ENCODE measurements around the gene CPD. TPM values are rescaled to one million over a fixed set of nuclear protein-coding genes. Genes with fewer than 3 reads are reported as not detected.

The CPD gene
- total RNA-seq, 1 donor from 2014 or later, result 26.0 TPM

DNA sequence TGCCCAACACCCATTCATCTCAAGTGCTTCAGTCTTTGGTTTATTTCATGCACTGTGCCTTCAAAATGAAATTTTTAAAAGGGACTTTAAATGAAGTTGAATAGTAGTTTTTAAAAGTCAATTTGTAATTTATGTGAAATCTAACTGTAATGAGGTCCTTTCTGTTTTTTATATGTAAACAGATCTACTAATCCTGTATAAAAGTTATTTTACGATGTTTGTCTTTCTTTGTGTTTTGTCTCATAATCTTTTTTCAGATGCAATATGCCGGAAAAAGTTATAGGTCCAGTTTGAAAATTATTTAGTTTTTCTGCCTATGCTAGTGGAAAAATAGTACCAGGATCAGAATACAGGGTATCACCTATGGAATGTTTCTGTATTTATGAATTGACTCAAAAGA lies 89.7 kb downstream of the CPD start:
- Mint-ChIP-seq H3K4me3 (ENCODE audit: low read depth) (no peak overlapping the region), H3K27me3 (ENCODE audit: low read depth) (no peaks in the 10 kb centered on the region), H3K9me3 (no peaks in the 10 kb centered on the region), H3K36me3 (ENCODE audit: low read depth) (peaks cover 12% of the 10 kb centered on the region), H3K27ac (no peak overlapping the region), H3K4me1 (ENCODE audit: low read depth) (no peaks in the 10 kb centered on the region)
- intact Hi-C loops (cut with micrococcal nuclease), result no loop called here
- DNase-seq (ENCODE audit: low spot score), result no peak

DNA sequence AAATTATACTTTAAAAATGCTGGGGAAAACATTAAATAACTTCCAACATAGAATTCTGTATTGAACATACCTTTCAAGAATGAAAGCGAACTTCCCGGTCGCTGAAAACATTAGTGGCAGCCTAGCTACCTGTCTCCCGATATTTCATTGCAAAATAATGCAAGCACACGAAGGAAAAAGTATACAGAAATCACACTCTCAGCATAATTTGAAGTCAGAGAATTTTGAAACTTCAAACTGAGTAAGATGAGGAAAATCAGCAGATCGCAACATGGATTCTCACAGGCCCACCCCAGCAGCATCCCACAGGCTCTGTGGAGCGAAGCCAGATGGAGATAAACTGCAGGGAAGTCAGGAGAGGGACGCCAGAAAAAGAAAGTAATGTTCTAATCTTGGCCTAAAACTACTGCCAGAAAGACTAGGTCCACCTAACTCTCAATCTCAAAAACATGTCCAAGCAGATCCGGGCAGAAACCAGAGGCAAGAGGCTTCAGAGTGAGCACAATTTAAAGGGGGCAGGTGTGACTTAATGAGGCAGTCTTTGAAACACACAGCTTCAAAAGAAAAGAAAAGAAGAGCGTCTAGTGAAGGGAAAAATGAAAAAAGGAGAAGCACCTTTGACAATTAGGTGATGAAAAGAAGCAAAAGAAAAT lies 93.6 kb downstream of the CPD start:
- H3K4me1 Mint-ChIP-seq (ENCODE audit: low read depth), result peaks cover 13% of the 10 kb centered on the region
- no peaks in the 10 kb centered on the region for H3K9me3 Mint-ChIP-seq
- H3K27ac Mint-ChIP-seq, result no peak overlapping the region
- peaks cover 4% of the 10 kb centered on the region for H3K36me3 Mint-ChIP-seq (ENCODE audit: low read depth)
- intact Hi-C loops (cut with micrococcal nuclease), result loop anchor here (10.0 kb wide), 3 partner anchors 242 to 358 kb away; partner anchors contain the start of genes CRLF3 and NSRP1
- no peak overlapping the region for H3K4me3 Mint-ChIP-seq (ENCODE audit: low read depth)
- no peaks in the 10 kb centered on the region for H3K27me3 Mint-ChIP-seq (ENCODE audit: low read depth)
- DNase-seq (ENCODE audit: low spot score), result no peak

DNA sequence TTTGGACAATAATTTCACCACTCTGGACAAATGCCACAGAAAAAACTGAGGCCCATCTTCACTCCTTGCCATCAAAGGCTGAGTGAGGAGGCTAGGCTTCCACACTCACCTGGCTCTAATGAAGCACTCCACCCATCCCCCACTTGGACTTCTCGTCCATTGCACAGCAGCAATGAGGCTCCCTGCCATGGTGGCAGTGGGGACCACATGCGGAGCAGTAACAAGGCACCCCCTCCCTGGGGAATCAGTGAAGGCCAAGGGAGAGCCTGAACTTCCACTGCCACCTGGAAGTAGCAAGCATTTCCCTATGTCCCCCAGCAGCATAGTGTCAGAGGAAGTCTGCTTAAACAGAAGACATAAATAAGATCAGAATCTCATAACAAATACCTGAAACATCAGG lies 96.5 kb downstream of the CPD start:
- Mint-ChIP-seq H3K36me3 (ENCODE audit: low read depth) (peaks cover 20% of the 10 kb centered on the region), H3K9me3 (no peaks in the 10 kb centered on the region), H3K4me3 (ENCODE audit: low read depth) (no peak overlapping the region), H3K27me3 (ENCODE audit: low read depth) (no peaks in the 10 kb centered on the region), H3K27ac (no peak overlapping the region), H3K4me1 (ENCODE audit: low read depth) (peaks cover 28% of the 10 kb centered on the region)
- intact Hi-C loops (cut with micrococcal nuclease), result loop anchor here (5.0 to 10.0 kb wide), 4 partner anchors 98 to 360 kb away; partner anchors contain the start of genes CPD, CRLF3 and NSRP1
- DNase-seq (ENCODE audit: low spot score), result no peak

DNA sequence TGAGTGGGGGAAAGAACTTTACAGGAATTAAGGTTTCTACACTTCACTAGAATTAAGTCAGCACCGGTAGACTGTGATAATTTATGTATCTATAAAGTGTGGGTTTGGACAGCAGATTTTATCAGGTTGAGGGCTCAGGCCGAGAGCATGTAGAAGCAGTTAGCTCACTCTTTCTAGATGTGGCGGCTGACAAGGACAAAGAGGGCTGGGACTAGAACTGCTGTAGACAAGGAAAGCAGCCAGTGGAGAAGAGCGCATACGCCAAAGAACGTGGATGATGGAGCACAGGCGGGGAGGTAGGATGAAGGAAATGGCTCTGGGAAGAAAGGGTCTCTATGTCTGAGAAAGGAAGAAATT lies 98.0 kb downstream of the CPD start:
- Mint-ChIP-seq H3K9me3 (no peaks in the 10 kb centered on the region), H3K27ac (peak overlapping the region; percentile 95), H3K36me3 (ENCODE audit: low read depth) (peaks cover 35% of the 10 kb centered on the region), H3K4me1 (ENCODE audit: low read depth) (peaks cover 31% of the 10 kb centered on the region), H3K4me3 (ENCODE audit: low read depth) (peak overlapping the region; percentile 95), H3K27me3 (ENCODE audit: low read depth) (no peaks in the 10 kb centered on the region)
- DNase-seq (ENCODE audit: low spot score), result peak; percentile 10
- intact Hi-C loops (cut with micrococcal nuclease), result loop anchor here (2.0 to 10.0 kb wide), 5 partner anchors 99 to 362 kb away; partner anchors contain the start of genes CPD, CRLF3 and NSRP1

DNA sequence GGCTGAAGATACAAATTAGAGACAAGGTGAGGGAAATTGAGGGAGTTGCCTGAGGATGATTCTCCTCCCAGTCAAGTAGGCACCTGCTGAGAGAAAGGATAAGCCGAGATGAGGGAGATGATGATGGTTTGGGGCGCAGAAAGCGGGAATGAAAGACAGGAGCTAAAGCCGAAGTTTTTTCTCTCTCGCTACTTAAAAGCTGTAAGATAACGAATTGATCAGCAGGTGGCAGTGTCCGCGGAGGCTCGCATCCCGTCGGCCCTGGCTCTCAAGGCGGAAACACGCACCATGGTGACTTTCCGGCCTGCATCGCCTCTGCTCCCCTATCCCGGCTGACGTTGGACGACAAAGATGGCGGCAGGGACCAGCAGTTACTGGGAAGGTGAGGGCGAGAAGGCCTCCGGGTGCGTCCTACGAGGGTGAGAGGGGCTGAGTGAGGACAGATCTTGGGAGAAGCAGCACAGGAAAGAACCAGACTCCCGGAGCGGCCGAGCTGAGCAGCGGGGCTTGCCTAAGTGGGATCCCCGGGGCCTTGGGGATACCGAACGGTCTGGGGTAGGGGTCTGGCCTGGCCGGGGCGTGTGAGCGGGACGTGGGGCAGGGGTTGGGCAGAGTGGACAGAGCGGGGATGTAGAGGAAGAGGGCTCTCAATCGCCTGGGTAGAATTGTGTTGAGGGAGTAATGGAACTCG lies 98.5 kb downstream of the CPD start, which contains the start of gene GOSR1:
Gene GOSR1 (plus strand): TSS at position 326 of the 691 bp plus-strand sequence. CDS start 26 bp downstream, at position 352.
- DNase-seq (ENCODE audit: low spot score), result peak; percentile 89
- H3K27me3 Mint-ChIP-seq (ENCODE audit: low read depth), result no peaks in the 10 kb centered on the region
- H3K36me3 Mint-ChIP-seq (ENCODE audit: low read depth), result peaks cover 38% of the 10 kb centered on the region
- intact Hi-C loops (cut with micrococcal nuclease), result loop anchor here (2.0 to 10.0 kb wide), 5 partner anchors 100 to 362 kb away; partner anchors contain the start of genes CPD, CRLF3 and NSRP1
- peak within 1 kb of the TSS; percentile 95 for H3K4me3 Mint-ChIP-seq (ENCODE audit: low read depth)
- H3K27ac Mint-ChIP-seq, result peak within 1 kb of the TSS; percentile 95
- H3K9me3 Mint-ChIP-seq, result no peaks in the 10 kb centered on the region
- H3K4me1 Mint-ChIP-seq (ENCODE audit: low read depth), result peaks cover 31% of the 10 kb centered on the region

DNA sequence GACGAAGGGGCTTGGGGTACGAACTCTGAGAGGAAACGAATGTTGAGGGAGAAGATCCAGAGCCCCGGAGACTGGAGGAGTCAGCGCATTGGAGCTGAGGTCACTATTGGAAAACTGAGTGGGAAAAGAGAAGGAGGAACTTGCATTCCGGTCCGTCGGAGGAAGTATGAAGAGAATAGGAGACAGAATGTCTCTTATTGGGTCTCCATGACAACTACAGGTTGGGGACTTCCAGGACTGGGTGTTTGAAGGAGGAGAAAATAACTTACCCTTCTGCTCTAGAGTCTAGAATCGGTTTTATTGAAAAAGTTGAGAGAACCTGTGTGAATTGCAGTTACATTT lies 99.0 kb downstream of the CPD start:
- intact Hi-C loops (cut with micrococcal nuclease), result loop anchor here (2.0 to 10.0 kb wide), 5 partner anchors 100 to 363 kb away; partner anchors contain the start of genes CPD, CRLF3 and NSRP1
- peaks cover 40% of the 10 kb centered on the region for H3K36me3 Mint-ChIP-seq (ENCODE audit: low read depth)
- H3K27ac Mint-ChIP-seq, result peak overlapping the region; percentile 95
- no peaks in the 10 kb centered on the region for H3K27me3 Mint-ChIP-seq (ENCODE audit: low read depth)
- peaks cover 31% of the 10 kb centered on the region for H3K4me1 Mint-ChIP-seq (ENCODE audit: low read depth)
- H3K4me3 Mint-ChIP-seq (ENCODE audit: low read depth), result peak overlapping the region; percentile 95
- no peaks in the 10 kb centered on the region for H3K9me3 Mint-ChIP-seq
- no peak for DNase-seq (ENCODE audit: low spot score)

DNA sequence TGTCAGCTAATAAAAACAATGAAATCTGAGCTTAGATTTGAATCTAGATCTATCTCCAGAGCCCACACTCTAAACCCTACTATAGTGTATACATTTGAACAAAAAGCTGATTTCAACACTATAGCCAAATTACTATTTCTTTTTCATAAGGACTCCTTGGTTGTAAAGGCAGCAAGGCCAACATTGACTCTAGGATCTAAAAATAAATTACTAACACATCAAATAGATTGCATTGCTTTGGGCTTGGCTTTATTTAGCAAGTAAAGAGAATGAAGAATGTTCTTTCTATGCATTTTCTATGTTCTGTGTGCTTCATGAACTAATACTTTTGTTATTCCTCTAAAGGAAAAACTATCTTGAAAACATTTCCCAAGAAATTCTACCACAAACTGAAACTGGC lies 103.8 kb downstream of the CPD start:
- no peak overlapping the region for H3K4me3 Mint-ChIP-seq (ENCODE audit: low read depth)
- H3K9me3 Mint-ChIP-seq, result no peaks in the 10 kb centered on the region
- intact Hi-C loops (cut with micrococcal nuclease), result no loop called here
- H3K36me3 Mint-ChIP-seq (ENCODE audit: low read depth), result peaks cover 74% of the 10 kb centered on the region
- H3K27me3 Mint-ChIP-seq (ENCODE audit: low read depth), result no peaks in the 10 kb centered on the region
- peaks cover 17% of the 10 kb centered on the region for H3K4me1 Mint-ChIP-seq (ENCODE audit: low read depth)
- H3K27ac Mint-ChIP-seq, result no peak overlapping the region
- no peak for DNase-seq (ENCODE audit: low spot score)

DNA sequence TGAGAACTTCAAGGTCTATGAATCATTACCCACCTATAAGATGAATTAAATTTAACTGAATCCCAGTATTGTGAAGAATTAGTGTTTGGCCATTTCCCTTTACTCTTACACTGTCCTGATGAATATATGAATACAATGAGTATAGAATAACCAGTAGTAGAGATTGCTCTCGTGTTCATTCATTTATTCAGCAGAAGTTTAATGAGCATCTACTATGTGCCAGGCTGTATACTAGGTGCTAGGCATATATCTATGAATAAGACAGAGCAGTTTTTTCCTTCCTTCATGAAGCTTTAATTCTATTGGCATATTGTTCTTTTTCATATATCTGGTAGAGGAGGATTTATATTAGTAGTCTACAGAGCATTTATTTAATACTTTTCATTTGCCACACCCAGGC lies 104.4 kb downstream of the CPD start:
- Mint-ChIP-seq H3K27me3 (ENCODE audit: low read depth) (no peaks in the 10 kb centered on the region), H3K36me3 (ENCODE audit: low read depth) (peaks cover 72% of the 10 kb centered on the region), H3K4me3 (ENCODE audit: low read depth) (no peak overlapping the region), H3K9me3 (no peaks in the 10 kb centered on the region), H3K27ac (no peak overlapping the region), H3K4me1 (ENCODE audit: low read depth) (peaks cover 14% of the 10 kb centered on the region)
- intact Hi-C loops (cut with micrococcal nuclease), result no loop called here
- no peak for DNase-seq (ENCODE audit: low spot score)

DNA sequence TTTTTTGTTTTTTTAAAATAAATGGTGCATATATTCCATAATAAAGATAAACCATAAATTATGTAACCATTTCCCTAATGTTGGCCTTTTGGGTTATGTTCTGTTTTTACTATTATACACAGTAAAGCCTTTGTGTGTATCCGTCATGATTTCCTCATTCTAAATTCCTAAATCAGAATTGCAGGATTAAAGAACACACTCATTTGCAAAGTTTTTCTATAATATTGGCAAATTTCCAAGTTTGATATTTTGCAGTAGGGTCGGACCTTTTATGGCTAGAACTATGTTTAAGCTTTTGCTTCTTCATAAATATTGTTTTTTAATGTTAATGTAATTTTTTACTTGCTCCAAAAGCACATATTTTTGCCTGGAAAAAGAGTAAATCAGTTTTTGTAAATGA lies 115.1 kb downstream of the CPD start:
- Mint-ChIP-seq H3K4me3 (ENCODE audit: low read depth) (no peak overlapping the region), H3K36me3 (ENCODE audit: low read depth) (peaks cover 66% of the 10 kb centered on the region), H3K4me1 (ENCODE audit: low read depth) (no peaks in the 10 kb centered on the region), H3K27me3 (ENCODE audit: low read depth) (no peaks in the 10 kb centered on the region), H3K9me3 (no peaks in the 10 kb centered on the region), H3K27ac (no peak overlapping the region)
- DNase-seq (ENCODE audit: low spot score), result no peak
- intact Hi-C loops (cut with micrococcal nuclease), result no loop called here

DNA sequence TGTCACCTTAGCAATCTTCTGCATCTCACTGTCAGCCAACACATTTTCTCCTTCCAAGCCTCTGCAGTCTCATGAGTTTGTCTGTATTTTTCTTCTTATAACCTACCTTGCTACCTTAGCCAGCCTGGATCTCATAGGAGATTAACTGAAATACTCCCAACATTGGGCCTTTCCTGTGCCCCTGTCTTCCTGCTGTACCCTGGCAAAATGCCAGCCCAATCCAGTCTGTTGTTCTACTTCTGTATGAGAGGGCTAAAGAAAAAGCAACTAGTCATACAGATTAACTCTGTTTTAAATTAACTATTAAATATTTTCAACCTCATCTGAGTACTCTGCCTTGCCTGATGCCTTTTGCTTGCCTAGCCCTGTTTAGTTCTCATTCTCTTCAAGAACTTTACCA lies 116.9 kb downstream of the CPD start:
- no peak for DNase-seq (ENCODE audit: low spot score)
- no peaks in the 10 kb centered on the region for H3K9me3 Mint-ChIP-seq
- peaks cover 71% of the 10 kb centered on the region for H3K36me3 Mint-ChIP-seq (ENCODE audit: low read depth)
- H3K4me1 Mint-ChIP-seq (ENCODE audit: low read depth), result peaks cover 9% of the 10 kb centered on the region
- H3K27ac Mint-ChIP-seq, result no peak overlapping the region
- no peak overlapping the region for H3K4me3 Mint-ChIP-seq (ENCODE audit: low read depth)
- H3K27me3 Mint-ChIP-seq (ENCODE audit: low read depth), result no peaks in the 10 kb centered on the region
- intact Hi-C loops (cut with micrococcal nuclease), result no loop called here

DNA sequence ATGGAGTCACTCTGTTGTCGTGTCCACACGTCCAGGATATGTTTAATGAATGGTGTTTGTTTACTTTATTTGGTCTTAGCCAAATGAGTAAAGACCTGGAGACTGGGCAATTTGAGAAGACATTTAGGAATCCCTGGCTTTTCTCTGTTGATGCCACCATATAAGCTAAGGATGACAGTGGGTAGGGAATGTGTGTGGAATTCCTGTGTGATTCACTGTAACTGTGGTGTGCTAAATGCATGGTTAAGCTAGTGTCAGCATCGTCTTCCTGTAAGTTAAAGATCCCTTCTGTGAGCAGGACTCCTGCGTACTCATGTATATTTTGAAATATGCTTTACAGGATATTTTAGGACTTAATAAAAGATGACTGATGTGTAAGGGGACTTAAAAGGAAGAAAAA lies 124.8 kb downstream of the CPD start:
- Mint-ChIP-seq H3K9me3 (no peaks in the 10 kb centered on the region), H3K27ac (no peak overlapping the region), H3K36me3 (ENCODE audit: low read depth) (peaks cover 72% of the 10 kb centered on the region), H3K27me3 (ENCODE audit: low read depth) (no peaks in the 10 kb centered on the region), H3K4me1 (ENCODE audit: low read depth) (peaks cover 28% of the 10 kb centered on the region), H3K4me3 (ENCODE audit: low read depth) (no peak overlapping the region)
- intact Hi-C loops (cut with micrococcal nuclease), result no loop called here
- no peak for DNase-seq (ENCODE audit: low spot score)

DNA sequence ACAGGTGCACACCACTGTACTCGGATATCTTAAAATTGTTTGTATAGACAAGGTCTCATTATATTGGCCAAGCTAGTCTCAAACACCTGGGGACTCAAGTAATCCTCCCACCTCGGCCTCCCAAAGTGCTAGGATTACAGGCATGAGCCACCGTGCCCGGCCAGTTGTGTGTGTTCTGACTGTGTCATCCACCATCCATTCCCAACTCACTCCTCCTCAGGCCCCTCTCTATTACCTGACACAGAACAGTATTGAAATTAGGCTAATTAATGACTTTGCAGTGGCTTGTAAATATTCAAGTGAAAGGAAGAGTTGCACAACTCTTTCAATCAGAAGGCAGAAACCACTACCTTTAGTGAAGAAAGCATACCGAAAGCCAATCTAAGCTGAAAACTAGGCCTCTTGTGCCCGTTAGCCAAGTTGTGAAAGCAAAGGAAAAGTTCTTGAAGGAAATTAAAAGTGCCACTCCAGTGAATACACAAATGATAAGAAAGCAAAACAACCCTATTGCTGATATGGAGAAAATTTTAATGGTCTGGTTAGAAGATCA lies 127.2 kb downstream of the CPD start:
- Mint-ChIP-seq H3K9me3 (no peaks in the 10 kb centered on the region), H3K4me1 (ENCODE audit: low read depth) (peaks cover 19% of the 10 kb centered on the region), H3K36me3 (ENCODE audit: low read depth) (peaks cover 53% of the 10 kb centered on the region), H3K27ac (peak overlapping the region; percentile 21), H3K4me3 (ENCODE audit: low read depth) (no peak overlapping the region), H3K27me3 (ENCODE audit: low read depth) (no peaks in the 10 kb centered on the region)
- intact Hi-C loops (cut with micrococcal nuclease), result no loop called here
- DNase-seq (ENCODE audit: low spot score), result no peak

DNA sequence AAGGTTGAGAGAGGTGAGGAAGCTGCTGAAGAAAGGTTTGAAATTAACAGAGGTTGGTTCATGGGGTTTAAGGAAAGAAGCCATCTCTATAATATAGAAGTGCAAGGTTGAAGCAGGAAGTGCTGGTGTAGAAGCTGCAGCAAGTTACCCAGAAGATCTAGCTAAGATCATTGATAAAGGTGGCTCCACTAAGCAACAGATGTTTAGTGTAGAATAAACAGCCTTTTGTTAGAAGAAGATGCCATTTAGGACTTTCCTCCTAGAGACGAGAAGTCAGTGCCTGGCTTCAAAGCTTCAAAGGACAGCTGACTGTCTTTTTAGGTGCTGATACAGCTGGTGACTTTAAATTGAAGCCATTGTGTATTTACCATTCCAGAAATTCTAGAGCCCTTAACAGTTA lies 127.8 kb downstream of the CPD start:
- DNase-seq (ENCODE audit: low spot score), result no peak

More for the DNA sequence above, 127.8 kb downstream of the CPD start:
- Mint-ChIP-seq H3K27ac (peak overlapping the region; percentile 21), H3K4me1 (ENCODE audit: low read depth) (peaks cover 19% of the 10 kb centered on the region), H3K4me3 (ENCODE audit: low read depth) (no peak overlapping the region), H3K36me3 (ENCODE audit: low read depth) (peaks cover 49% of the 10 kb centered on the region), H3K27me3 (ENCODE audit: low read depth) (no peaks in the 10 kb centered on the region), H3K9me3 (no peaks in the 10 kb centered on the region)
- intact Hi-C loops (cut with micrococcal nuclease), result no loop called here

All from activated T-helper 2 cell treated with anti-CD3 and anti-CD28 coated beads, Interferon-gamma antibody, Interleukin-2, Interleukin-4, amounts not matched to agents 10 μg/mL and 5 μg/mL and 100 μg/mL, durations not matched to agents 14 hours and 24 hours and 36 hours (primary cell).